Measurements from ENCODE around the gene TMC2.

TMC2 gene

GRCh38 chr20:2544211-2544610 is 7.8 kb downstream of the TMC2 start:
- H3K27ac ChIP-seq = no peak overlapping the region
- TF ChIP-seq, protein P1, sequence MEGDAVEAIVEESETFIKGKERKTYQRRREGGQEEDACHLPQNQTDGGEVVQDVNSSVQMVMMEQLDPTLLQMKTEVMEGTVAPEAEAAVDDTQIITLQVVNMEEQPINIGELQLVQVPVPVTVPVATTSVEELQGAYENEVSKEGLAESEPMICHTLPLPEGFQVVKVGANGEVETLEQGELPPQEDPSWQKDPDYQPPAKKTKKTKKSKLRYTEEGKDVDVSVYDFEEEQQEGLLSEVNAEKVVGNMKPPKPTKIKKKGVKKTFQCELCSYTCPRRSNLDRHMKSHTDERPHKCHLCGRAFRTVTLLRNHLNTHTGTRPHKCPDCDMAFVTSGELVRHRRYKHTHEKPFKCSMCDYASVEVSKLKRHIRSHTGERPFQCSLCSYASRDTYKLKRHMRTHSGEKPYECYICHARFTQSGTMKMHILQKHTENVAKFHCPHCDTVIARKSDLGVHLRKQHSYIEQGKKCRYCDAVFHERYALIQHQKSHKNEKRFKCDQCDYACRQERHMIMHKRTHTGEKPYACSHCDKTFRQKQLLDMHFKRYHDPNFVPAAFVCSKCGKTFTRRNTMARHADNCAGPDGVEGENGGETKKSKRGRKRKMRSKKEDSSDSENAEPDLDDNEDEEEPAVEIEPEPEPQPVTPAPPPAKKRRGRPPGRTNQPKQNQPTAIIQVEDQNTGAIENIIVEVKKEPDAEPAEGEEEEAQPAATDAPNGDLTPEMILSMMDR (conservative IDR thresholded peaks at IDR 0.05) = no peak

GRCh38 chr20:2545594-2545993 is 9.2 kb downstream of the TMC2 start:
- H3K27ac ChIP-seq = no peak overlapping the region
- TF ChIP-seq, protein P1 (conservative IDR thresholded peaks at IDR 0.05) = no peak

- TF ChIP-seq, protein P1 (conservative IDR thresholded peaks at IDR 0.05) = no peak
- no peak overlapping the region; the same call in 1 of the 2 replicates for H3K27ac ChIP-seq
These were observed 21.7 kb downstream of the TMC2 start for GRCh38 chr20:2557873-2558580.

DNA sequence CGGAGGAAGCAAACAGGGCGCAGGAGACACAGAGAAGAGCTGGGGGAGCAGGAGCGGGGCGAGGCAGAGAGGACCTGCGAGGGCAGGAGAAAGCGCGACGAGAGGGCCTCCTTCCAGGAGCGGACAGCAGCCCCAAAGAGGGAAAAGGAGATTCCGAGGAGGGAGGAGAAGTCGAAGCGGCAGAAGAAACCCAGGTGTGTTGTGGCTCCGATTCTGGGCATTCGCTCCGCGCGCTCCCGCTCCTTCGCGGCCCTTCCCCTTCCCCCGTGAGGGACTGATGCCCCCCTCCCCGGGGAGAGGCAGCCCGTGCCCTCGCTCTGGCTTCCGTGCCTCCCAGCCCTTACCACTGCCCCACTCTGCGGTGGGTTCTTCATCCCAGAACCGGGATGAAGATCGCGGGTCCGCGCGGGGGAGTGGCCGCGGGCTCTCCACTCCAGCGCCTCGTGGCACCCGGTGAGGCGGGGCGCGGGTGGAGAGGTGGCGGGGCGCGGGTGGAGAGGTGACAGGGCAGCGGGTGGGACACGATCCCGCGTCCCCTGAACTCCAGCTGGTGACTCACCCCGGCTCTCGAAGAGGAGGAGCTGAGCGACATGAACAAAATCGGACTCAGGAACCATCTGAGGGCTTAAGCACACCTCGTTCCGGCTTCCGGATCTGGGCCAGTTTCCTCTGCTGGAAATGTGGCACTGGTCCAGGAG is 22.4 kb downstream of the TMC2 start:
- TF ChIP-seq, protein P1 (conservative IDR thresholded peaks at IDR 0.05) = no peak
- peak overlapping the region; percentile 38; the same call in 1 of the 2 replicates for H3K27ac ChIP-seq

GRCh38 chr20:2559279-2559626 is 22.9 kb downstream of the TMC2 start:
- TF ChIP-seq, protein P1 (conservative IDR thresholded peaks at IDR 0.05) = no peak

GRCh38 chr20:2559651-2560050 is 23.3 kb downstream of the TMC2 start:
- H3K27ac ChIP-seq = no peak overlapping the region; the same call in 1 of the 2 replicates
- TF ChIP-seq, protein P1 (conservative IDR thresholded peaks at IDR 0.05) = no peak

More at GRCh38 chr20:2559279-2559626, 22.9 kb downstream of the TMC2 start:
- H3K27ac ChIP-seq = peak overlapping the region; percentile 38; the same call in 1 of the 2 replicates

DNA sequence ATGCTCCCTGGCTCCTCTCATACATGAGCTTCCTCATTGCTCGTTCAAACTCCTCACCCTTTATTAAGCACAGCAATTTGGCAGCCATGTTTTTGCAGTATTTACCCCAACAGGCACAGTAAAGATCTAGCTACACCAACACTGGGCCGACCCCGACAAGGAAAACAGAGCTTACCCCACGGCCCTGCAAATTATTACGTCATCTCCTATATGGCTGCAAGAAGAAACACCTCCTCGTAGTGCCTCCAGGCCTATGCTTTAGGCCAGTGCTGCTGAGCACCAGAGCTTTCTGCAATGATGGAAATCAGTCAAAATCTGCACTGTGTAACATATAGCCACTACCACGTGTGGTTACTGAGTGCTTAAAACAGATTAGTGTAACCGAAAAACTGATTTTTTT is 26.7 kb downstream of the TMC2 start:
- no peak overlapping the region for H3K27ac ChIP-seq
- TF ChIP-seq, protein P1 (conservative IDR thresholded peaks at IDR 0.05) = no peak
